HG02642 (cell line): ENCODE measurements around the gene MARS1.

ENCODE experiments used
- ATAC-seq: cut with Tn5 transposase; IDR thresholded peaks from one replicate; pipeline ENCODE4 v1.9.1; 2021; ENCODE audit warnings: mild to moderate bottlenecking; ENCODE audit not compliant: unreplicated experiment, poor library complexity

The MARS1 gene

DNA sequence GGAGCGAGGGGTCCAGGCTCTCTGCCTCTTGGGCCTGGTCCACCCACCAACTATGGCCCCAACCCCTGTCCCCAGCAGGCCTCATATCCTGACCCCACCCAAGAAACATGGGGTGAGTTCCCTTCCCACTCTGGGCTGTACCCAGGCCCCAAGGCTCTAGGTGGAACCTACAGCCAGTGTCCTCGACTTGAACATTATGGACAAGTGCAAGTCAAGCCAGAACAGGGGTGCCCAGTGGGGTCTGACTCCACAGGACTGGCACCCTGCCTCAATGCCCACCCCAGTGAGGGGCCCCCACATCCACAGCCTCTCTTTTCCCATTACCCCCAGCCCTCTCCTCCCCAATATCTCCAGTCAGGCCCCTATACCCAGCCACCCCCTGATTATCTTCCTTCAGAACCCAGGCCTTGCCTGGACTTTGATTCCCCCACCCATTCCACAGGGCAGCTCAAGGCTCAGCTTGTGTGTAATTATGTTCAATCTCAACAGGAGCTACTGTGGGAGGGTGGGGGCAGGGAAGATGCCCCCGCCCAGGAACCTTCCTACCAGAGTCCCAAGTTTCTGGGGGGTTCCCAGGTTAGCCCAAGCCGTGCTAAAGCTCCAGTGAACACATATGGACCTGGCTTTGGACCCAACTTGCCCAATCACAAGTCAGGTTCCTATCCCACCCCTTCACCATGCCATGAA lies 16.8 kb upstream of the MARS1 start:
- ATAC-seq, result no peak

DNA sequence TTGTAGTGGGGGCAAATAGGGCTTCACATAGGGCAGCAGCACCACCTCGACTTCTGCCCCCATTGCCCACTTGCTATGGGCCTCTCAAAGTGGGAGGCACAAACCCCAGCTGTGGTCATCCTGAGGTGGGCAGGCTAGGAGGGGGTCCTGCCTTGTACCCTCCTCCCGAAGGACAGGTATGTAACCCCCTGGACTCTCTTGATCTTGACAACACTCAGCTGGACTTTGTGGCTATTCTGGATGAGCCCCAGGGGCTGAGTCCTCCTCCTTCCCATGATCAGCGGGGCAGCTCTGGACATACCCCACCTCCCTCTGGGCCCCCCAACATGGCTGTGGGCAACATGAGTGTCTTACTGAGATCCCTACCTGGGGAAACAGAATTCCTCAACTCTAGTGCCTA lies 16.2 kb upstream of the MARS1 start:
- no peak for ATAC-seq

DNA sequence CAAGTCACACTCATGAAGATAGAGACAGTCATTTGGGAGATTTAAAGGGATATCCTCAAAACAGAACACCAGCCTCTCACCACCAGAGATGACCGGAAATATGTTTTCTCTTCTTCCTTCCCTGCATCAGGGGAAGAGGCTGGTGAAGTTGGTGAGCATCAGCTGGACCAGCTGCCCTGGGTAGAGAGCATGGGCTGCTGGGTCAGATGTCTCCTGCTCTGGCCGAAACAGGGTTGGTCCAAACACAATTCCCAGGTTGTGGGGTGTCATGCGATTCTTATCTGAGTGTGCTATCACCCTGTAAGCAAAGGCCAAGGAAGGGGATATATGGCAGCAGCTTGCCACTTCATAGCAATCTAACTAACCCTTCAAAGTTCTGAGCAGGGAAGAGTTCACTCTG lies 15.5 kb upstream of the MARS1 start:
- ATAC-seq, result no peak

DNA sequence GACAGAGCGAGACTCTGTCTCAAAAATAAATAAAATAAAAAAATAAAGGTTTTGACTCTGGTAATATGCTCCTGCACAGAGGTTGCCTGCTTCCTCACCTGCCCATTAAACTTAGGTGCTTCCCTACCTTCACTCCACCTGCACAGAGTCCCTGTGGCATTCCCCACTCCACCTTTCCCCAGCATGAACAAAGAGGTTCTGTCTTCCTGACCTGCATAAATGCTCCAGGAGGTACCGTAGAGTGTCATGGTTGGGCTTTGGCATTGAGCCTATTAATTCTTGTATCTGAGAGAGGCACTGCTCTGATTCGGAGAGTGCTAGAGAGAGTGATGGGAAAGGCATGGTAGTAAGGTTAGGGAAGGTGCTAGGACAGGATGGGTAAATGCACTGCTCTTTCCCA lies 14.5 kb upstream of the MARS1 start:
- no peak for ATAC-seq

GRCh38 chr12:57473886-57474285 lies 14.0 kb upstream of the MARS1 start:
- no peak for ATAC-seq

DNA sequence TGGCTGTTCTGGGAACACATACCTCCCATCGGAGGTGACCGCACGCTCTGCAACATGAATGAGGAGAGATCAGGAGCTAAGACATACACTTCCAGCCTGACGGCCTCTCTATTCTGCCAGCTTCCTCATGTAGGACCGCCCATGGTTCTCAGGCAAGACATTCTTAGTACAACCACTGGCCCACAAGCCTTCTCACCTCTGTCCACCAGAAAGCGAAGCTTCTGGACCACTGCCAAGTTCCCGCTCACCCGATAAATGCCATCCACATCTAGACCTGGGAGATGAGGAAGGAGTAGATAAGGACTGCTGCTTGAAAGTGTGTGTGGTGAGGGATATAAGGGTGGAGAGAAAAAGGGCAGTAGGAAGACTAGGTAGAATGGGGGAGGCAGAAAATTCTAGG lies 13.4 kb upstream of the MARS1 start:
- ATAC-seq, result no peak

DNA sequence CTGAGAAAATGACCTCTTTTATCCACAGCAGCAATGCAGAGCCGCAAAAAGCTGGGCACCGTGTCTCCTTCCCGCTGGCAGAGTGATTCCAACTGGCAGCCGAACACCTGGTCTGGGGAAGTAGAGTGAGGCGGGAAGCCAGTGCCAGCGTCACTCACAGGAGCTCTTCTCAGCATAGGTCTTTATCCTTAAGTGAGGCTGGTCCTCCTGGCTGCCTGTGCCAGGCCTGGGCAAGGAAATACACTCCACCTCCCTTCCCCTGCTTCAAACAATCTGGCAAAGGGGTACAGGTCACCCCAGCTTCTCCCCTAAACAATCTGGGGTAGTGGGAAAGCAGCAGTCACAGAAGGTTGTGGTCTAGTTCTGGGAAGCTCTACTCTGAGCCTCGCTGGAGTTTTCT lies 13.0 kb upstream of the MARS1 start:
- no peak for ATAC-seq

- ATAC-seq, result no peak
Measured at GRCh38 chr12:57475271-57476161, 12.4 kb upstream of the MARS1 start.

- ATAC-seq, result no peak
Measured at GRCh38 chr12:57476162-57476992, 11.5 kb upstream of the MARS1 start.

GRCh38 chr12:57476993-57477709 lies 10.7 kb upstream of the MARS1 start:
- ATAC-seq, result no peak

DNA sequence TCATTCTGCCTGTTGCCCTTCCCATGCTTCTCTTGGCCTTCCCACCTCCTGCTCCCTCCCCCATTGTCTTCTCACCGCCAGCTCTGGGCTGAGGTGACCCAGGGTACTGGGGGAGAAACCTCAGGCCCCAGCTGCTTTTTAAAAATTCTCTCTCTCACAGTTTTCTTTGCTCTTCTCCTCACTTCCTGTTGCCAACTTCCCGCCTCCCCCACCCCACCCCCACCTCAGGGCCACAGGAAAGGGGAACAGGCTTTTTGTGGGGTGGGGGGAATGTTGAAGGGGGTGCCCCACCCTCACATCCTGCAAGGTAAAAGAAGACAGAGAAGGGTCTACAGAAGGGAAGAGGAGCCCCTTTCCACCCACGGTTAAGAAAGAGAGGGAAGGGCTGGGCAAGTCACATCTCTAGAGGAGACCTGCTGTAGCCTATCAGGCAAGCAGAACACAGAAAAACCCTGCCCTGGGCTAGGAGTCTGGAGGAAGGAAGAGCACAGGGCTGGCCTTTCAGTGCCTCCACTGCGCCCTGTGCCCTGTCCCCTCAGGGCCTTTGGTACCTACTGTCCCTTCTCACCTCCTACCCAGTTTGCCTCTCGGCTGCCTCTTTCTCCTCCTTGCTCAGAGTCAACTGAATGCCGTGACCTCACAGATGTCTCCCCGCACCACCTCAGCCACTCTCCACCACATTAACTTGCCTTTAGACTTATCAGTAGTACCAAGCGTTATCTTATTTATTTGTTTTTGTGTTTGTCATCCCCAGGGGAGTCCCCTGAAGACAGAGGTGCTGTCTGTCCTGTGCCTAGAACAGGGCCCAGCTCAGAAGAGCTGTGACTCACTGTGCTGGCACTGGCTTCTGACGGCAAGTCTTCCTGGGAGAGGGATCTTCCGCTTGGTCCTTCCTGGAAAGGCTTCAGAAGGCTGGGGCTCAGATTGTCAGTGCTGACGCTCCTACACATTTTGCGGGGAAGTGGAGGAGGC lies 9.9 kb upstream of the MARS1 start:
- peak; percentile 44 for ATAC-seq

- ATAC-seq, result no peak
Measured at GRCh38 chr12:57479043-57479375, 8.9 kb upstream of the MARS1 start.

- ATAC-seq, result peak; percentile 31
Measured at GRCh38 chr12:57479376-57480115, 8.3 kb upstream of the MARS1 start, which contains the start of gene ARHGAP9. ARHGAP9 (minus strand) TSS chr12:57479866; CDS start chr12:57479406, 460 bp downstream.

GRCh38 chr12:57481671-57482070 lies 6.2 kb upstream of the MARS1 start:
- ATAC-seq, result no peak

DNA sequence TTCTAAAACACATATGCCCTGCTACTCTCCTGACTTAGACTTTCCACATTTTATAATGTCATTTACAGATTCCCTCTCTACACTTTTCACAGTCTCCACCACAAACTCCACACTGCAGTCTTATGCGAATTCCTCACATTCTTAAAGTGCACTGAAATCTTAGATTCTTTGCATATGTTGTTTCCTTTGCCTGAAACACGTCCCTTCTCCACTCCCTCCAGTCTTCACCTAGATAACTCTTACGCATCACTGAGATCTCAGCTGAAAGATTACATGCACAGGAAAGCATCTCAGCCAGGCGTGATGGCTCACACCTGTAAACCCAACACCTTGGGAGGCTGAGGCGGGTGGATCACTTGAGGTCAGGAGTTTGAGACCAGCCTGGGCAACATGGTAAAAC lies 4.4 kb upstream of the MARS1 start:
- ATAC-seq, result no peak

DNA sequence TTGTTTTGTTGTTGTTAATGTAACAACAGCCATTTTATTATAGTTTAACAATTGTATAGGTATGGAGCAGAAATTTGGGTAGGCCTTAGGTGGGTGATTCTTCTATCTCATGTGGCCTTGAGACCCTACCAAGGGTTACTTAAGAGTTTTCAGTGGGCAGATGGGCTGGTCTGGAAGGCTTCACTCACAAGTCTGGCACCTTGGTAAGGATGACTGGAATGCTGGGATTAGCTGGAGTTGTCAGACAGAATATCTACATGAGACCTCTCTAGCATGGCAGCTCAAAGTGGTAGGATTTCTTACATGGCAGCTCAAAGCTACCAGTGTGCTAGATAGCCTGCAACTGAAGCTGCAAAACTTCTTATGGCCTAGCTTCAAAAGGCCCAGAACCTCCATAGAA lies 2.2 kb upstream of the MARS1 start:
- ATAC-seq, result no peak

DNA sequence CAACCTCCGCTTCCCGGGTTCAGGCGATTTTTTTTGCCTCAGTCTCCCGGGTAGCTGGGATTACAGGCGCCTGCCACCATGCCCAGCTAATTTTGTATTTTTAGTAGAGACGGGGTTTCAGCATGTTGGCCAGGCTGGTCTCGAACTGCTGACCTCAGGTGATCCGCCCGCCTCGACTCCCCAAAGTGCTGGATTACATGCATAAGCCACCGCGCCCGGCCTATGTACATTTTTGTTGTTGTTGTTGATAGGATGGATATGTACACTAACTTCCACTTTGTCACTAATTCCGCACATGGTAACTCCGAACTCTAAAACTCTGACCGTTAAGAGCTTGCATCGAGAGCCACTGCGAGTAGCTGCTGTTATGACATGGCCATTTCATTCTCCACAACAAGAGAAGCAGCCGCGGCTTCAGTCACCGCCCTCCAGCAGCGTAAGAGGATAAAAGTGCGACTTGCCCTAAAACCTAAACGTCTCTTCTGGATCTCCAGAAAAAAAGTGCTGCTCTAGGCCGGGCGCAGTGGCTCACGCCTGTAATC lies 742 bp upstream of the MARS1 start:
- ATAC-seq, result no peak
